Activated CD4-positive, alpha-beta T cell treated with anti-CD3 and anti-CD28 coated beads for 48 hours (primary cell): Measurements from ENCODE around the gene KDM6A.
A peak's percentile ranks its signal among the peaks of the same experiment; 100 is the strongest.
"Not testable (repeated sequence)": the region's sequence is repeated elsewhere in the genome, so short reads cannot be mapped to it uniquely, and the experiment has no call there.

ENCODE experiments used
- DNase-seq: peaks from one replicate; pipeline ENCODE4 v3.0.0-alpha.2; 2020

KDM6A gene

DNA sequence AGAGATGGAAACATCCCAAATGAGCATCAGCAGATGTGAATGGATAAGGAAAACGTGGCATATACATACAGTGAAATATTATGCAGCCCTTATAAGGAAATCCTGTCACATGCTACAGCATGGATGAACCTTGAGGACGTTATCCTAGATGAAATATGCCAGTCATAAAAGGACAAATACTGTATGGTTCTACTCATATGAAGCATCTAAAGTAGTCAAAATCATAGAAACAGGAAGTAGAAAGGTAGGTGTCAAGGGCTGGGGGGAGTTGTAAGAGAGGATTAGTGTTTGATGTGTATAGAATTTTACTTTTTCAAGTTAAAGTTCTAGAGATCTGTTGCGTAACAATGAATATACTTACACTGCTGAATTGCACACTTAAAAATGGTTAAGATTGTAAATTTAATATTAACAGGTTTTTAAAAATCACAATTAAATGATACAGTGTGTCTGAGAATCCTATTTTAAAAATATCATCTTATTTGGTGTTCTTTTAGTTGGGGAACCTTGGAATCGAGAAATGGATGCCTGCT is 58.5 kb downstream of the KDM6A start:
- no peak for DNase-seq

DNA sequence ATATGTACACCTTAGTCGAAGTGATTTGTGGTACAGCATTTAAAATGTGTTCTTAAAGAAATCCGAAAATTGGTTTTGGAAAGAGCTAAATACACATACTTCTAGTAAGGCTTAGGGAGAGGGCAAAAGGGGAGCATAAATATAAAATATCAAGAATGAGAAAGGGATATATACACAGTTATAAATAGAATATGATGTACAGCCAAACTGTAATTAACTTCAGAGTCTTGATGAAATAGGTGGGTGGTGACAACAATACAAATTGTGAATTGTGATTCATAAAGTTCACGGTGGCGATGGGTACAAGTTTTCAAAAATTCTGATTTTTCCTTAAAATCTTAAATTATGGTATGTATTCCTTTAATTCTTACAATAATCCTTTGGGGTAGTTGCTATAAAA is 62.2 kb downstream of the KDM6A start:
- no peak for DNase-seq

GRCh38 chrX:44935640-44936039 is 62.7 kb downstream of the KDM6A start:
- DNase-seq, result no peak

GRCh38 chrX:44937606-44938005 is 64.6 kb downstream of the KDM6A start:
- DNase-seq, result no peak

GRCh38 chrX:44938111-44938510 is 65.1 kb downstream of the KDM6A start:
- DNase-seq, result no peak

- not testable (repeated sequence) for DNase-seq
Measured at GRCh38 chrX:44940541-44940940, 67.6 kb downstream of the KDM6A start.

DNA sequence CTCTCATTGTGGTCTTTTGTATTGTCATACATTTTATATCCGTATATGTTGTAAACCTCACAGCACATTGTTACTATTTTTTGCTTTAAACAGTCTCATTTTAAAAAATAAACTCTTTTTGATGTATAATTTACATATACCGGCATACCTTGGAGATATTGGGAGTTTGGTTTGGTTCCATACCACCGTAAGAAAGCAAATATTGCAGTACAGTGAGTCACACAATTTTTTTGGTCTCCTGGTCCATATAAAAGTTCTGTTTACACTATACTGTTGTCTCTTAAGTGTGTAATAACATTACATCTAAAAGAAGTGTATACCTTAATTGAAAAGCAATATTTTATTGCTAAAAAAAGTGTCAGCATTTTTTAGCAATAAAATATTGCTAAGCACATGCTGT is 70.0 kb downstream of the KDM6A start:
- DNase-seq, result no peak

DNA sequence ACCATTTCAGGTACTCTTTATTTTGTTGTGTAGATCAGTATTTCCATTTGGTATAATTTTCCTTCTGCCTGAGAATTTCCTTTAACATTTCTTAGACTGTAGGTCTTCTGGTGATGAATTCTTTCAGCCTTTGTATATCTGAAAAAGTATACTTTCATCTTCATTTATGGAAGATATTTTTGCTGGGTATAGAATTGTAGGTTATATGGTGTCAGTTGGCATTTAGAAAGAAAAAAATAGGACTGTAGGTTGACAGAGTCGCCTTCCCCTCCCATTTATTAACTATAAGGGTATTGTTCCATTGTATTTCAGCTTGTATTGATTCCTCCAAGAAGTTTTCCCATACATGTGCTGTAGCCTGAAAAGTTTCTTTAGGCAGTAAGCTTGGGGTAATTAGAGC is 71.9 kb downstream of the KDM6A start:
- DNase-seq, result no peak

- DNase-seq, result peak; percentile 19
Measured at GRCh38 chrX:44945736-44946135, 72.7 kb downstream of the KDM6A start.

DNA sequence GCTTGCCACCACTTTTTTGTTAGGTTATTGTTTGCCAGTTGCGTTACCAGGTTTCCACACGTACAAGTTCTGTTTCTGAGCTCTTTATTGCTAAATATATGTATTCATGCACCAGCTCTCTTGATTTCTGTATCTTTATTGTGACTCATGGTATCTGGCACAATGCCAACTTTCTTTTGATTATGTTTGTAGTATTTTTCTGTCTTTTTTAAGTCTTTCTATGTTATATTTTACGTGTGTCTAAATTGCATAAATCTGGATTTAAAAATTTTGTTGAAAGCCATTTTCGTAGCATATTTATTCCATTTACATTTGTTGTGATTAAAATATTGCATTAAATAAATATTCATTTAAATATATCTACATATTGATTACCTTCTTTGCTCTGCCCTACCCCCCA is 73.8 kb downstream of the KDM6A start:
- no peak for DNase-seq

DNA sequence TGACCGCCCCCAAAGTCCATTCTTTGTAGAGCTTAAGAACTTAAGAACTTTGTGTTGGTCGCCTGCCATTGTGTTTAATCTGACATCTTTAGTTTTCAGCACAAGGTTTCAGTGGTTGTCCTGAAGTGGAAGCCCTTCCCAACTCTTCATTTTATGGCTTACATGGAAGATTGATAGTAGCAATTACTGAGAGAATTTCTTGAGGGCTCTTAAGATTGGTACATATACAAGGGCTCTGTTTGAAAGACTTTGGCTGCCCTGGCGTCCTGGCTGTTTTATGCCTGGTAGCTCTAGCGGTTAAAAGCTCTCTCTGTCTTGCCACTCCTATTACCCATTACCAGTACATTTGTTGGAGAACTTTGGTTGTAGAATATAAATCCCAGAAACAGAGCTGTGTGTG is 75.0 kb downstream of the KDM6A start:
- DNase-seq, result no peak

GRCh38 chrX:44948406-44948805 is 75.4 kb downstream of the KDM6A start:
- no peak for DNase-seq

DNA sequence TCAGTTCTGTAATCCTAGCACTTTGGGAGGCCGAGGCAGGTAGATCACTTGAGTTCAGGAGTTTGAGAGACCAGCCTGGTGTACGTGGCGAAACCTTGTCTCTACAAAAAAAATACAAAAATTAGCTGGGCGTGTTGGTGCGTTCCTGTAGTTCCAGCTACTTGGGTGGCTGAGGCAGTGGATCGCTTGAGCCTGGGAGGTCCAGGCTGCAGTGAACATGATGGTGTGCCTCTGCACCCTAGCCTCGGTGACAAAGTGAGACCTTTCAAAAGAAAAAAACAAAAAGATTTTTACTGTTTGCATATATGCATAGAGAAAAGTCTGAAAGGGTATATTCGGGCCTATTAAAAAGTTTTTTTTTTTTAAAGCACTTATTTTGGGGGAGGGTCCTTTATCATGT is 76.1 kb downstream of the KDM6A start:
- no peak for DNase-seq

- DNase-seq, result not testable (repeated sequence)
Measured at GRCh38 chrX:44950471-44951366, 77.7 kb downstream of the KDM6A start.

- no peak for DNase-seq
Measured at GRCh38 chrX:44951572-44952067, 78.6 kb downstream of the KDM6A start.

DNA sequence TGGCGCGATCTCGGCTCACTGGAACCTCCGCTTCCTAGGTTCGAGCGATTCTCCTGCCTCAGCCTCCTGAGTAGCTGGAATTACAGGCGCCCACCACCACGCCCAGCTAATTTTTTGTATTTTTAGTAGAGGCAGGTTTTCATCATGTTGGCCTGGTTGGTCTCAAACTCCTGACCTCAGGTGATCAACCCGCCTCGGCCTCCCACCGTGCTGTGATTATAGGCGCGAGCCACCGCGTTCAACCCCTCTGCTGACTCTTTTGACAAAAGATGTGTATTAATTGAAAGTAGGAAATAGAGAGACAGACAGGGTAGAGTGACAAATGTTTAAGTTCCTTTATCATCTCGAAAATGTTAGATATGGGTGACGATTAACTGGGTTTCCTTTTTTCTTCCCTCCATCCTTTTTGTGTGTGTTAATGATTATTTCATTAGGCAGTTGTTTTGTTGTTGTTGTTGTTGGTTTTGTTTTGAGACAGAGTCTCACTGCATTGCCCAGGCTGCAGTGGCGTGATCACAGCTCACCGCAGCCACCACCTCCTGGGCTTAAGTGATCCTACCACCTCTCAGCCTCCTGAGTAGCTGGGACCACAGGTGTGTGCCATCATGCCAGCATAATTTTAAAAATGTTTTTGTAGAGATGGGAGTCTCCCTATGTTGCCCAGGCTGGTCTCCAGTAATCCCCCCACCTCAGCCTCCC is 79.5 kb downstream of the KDM6A start:
- DNase-seq, result no peak

DNA sequence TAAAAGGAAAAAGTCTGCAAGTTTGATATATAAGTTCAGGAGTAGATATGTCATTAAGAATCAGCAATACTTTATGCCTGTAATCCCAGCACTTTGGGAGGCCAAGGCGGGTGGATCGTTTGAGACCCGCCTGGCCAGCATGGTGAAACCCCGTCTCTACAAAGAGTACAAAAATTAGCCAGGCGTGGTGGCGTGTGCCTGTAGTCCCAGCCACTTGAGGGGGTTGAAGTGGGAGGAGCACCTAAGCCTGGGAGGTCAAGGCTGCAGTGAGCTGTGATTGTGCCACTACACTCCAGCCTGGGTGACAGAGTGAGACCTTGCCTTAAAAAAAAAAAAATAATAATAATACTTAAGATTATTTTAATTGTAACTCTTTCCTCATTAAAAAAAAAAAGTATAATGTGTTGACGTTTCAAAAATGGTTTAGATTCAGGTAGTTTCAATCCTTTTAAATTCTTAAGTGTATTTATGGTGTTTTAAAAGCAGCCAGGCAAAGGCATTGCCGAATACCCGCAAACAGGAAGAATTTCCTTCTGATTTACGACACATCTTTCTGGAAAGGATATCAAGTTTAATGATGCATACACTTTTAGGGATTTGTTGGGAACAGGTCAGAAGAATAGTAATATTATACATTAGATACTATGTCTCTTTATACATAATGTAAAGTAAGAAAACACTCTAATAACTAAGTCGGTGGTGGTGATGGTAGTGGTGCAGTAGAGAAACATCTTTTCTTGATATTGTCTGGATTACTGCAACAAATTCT is 80.9 kb downstream of the KDM6A start:
- no peak for DNase-seq

DNA sequence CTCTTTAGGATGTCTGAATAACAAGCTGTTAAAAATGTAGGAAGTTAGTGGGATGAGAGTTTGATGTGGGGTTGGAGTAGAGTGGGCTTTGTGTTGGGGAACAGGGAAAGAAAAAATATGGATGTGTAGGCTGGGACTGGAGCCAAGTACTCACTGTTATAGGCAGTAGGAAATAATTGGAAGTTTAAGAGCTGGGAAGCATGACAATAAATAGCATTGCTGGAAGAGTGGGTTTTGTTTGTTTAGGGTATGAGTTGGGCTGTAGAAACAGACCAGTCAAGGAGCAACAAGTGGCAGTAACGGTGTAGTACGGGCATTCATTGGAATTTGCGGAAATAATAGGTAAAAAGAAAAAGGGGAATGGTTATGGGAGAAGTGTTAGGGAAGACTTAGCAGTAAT is 81.6 kb downstream of the KDM6A start:
- no peak for DNase-seq

GRCh38 chrX:44957848-44958247 is 84.9 kb downstream of the KDM6A start:
- no peak for DNase-seq

- DNase-seq, result no peak
Measured at GRCh38 chrX:44958480-44958879, 85.5 kb downstream of the KDM6A start.

- no peak for DNase-seq
Measured at GRCh38 chrX:44961817-44962607, 89.0 kb downstream of the KDM6A start.

DNA sequence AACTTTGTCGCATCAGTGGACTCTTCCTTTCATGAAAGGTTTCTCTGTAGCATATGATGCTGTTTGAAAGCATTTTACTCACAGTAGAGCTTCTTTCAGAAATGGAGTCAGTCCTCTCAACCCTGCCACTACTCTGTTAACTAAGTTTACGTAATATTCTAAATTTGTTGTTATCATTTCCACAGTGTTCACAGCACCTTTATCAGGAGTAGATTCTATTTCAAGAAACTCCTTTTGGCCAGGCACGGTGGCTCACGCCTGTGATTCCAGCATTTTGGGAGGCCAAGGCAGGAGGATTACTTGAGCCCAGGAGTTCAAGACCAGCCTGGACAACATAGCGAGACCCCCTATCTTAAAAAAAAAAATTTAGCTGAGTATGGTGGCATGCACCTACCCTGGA is 90.0 kb downstream of the KDM6A start:
- no peak for DNase-seq
